NCI-H2171 treated with DMSO at 0.1 percent for 48 hours (cell line): ENCODE data around the gene FAHD2B.
"Not testable (repeated sequence)": the region's sequence is repeated elsewhere in the genome, so short reads cannot be mapped to it uniquely, and the experiment has no call there.

Source experiments
- DNase-seq: peaks from one replicate; lab custom pipeline; 2025; lab: John Stamatoyannopoulos, UW

Gene FAHD2B, protein sequence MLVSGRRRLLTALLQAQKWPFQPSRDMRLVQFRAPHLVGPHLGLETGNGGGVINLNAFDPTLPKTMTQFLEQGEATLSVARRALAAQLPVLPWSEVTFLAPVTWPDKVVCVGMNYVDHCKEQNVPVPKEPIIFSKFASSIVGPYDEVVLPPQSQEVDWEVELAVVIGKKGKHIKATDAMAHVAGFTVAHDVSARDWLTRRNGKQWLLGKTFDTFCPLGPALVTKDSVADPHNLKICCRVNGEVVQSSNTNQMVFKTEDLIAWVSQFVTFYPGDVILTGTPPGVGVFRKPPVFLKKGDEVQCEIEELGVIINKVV

DNA sequence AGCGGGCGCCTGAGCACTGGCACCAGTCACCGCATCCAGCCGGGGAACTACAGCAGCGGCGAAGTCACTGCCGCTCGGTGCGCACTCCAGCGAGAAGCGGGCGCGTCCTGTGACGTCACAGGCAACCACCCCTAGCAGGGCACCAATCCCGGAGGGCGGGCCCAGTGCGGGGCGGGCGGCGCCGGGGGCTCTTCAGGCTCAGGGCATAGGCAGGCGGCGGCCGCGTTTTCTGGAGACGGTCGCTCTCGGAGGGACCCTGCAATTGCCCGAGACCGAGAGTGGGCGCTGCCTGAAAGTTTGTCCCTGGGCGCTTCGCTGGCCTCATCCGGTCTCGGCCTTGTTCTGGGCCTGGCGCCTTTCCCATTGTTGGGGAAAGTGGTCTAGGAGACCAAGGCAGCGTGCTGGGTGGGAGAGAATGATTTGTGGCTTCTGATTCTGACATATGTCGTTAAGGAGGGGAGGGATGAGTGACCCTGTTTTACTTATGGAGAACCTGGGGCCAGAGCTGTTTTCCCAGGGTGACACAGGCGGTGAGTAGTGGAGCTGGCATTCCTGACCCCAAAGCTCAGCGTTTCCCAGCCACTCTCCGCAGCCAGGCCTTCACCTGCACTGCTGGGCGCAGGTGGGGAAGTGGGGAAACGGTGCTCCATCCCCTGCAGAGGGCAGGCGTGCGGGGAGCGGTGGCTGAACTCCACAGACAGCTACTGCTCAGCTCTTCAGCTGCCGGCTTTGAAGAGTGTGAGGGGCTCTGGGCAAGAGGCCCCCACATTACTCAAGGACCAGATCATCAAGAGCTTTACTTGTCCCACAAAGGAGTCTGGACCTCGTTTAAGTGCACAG lies at the start of gene FAHD2B:
TSS of gene FAHD2B (minus strand) at position 111 of the 840 bp plus-strand sequence. CDS start 3,176 bp downstream, outside the sequence.
- peak; percentile 53 for DNase-seq

DNA sequence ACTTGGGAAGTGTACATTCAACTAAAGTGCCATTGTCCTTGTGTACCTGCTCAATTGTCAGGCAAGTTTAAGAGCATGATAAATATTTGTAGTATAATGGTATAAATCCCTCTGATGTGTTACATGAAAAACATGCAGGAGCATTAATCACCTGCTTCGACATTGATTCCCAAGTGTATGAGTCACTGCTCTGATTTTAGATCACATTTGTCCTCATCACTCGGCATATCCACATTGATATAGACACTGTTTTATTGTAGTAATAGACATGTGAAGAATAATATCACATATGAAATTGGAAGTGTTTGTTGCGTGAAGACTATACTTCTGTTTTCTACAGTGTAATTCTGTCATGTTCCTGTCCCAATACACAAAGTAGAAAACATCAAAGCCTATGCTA lies 49.3 kb upstream of the FAHD2B start:
- not testable (repeated sequence) for DNase-seq

DNA sequence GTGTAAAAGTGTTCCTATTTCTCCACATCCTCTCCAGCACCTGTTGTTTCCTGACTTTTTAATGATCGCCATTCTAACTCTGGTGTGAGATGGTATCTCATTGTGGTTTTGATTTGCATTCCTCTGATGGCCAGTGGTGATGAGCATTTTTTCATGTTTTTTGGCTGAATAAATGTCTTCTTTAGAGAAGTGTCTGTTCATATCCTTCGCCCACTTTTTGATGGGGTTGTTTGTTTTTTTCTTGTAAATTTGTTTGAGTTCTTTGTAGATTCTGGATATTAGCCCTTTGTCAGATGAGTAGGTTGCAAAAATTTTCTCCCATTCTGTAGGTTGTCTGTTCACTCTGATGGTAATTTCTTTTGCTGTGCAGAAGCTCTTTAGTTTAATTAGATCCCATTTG lies 34.4 kb upstream of the FAHD2B start:
- DNase-seq: not testable (repeated sequence)

DNA sequence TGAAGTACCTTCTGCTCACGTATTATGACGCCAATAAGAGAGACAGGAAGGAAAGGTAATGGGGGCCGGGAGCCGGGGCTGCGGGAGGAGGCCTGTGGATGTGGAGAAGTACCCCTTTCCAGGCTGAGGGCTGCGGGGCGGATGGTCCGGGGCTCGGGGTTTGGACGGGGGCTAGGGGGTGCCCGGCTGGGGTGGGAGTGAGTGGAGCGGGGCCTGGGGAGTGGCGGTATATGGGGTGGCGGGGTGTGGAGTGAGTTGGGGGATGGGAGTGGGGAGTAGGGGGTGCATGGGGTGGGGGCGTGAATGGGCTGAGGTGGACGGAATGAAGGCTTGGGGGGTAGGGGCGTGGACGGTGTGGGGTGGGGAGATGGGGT lies 19.2 kb upstream of the FAHD2B start:
- DNase-seq: not testable (repeated sequence)

DNA sequence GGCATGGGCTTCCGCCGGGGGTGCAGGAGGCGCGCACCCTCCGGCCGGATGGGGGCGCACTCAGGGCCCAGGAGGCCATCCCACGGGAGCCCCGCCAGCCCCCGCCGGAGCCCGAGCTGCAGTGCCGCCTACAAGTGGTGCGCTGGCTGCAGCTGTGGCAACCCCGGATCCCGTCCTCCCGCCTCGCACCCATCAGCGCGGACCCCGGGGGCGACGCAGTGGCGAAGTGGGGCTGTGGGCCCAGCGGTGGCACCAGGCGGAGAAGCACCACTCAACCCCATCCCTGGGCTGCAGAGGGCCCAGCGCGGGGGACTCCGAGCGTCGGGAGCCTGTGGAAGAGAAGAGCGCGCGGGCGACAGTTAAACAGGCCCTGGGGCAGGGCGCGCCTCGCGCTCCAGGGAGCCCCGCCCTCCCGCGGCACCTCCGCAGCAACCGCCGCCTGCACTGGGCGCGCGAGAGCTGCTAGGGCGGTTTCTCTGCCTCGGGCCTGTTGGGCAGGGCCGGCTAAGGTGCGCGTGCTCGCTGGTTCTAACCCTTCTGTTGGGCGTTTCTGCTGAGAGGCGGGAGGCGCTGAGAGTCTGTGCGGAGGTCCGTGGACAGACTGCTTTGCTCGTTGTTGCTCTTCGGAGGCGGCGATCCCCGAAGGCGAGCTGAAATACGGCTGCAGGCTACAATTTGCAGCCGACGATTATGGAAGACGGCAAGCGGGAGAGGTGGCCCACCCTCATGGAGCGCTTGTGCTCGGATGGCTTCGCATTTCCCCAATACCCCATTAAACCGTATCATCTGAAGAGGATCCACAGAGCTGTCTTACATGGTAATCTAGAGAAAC lies 18.6 kb upstream of the FAHD2B start, which contains the start of gene ANKRD36:
TSS of gene ANKRD36 (plus strand) at position 104 of the 832 bp plus-strand sequence. CDS start at position 691, 587 bp downstream.
- not testable (repeated sequence) for DNase-seq

GRCh38 chr2:97112320-97113049 lies 17.8 kb upstream of the FAHD2B start:
- DNase-seq: not testable (repeated sequence)

DNA sequence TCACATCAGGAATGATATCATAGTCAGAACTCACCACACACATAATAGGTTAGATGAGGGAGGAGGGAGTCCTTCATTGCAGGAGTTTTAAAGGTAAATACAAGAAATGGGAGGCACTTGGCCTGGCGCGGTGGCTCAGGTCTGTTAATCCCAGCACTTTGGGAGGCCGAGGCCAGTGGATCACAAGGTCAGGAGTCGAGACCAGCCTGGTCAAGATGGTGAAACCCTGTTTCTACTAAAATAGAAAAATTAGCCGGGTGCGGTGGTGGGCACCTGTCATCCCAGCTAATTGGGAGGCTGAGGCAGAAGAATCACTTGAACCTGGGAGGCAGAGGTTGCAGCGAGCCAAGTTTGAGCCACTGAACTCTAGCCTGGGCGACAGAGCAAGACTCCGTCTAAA lies 16.6 kb upstream of the FAHD2B start:
- not testable (repeated sequence) for DNase-seq

DNA sequence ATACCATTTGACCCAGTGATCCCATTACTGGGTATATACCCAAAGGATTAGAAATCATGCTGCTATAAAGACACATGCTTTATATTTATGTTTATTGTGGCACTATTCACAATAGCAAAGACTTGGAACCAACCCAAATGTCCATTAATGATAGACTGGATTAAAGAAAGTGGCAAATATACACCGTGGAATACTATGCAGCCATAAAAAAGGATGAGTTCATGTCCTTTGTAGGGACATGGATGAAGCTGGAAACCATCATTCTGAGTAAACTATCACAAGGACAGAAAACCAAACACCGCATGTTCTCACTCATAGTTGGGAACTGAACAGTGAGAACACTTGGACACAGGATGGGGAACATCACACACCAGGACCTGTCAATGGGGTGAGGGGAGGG lies 12.2 kb upstream of the FAHD2B start:
- not testable (repeated sequence) for DNase-seq

DNA sequence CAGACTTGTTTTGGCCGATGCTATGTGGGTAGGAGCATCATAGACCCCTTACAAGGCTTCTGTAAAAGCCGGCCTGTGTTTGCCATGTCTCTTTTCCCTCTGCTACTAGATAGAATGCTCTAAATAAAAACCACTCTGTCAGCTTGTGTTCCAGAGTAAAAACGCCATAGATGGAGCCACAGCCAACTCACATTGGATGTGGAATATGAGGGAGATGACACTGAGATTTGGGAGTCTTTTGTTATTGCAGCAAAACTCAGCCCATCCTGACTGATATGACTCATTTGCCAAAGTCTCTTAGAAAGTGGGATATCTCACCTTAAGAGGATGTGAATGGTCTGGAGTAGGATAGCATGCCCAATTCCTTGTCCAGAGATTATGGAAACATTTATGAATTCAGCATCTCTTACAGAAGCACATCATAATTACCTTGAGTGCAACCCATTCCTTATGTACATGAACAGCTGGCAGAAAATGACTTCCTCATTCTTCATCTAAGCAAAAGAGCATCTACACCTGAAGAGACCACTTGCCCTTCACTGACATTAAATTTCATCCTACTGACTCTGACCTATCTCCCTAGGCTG lies 4.2 kb upstream of the FAHD2B start:
- DNase-seq: not testable (repeated sequence)

DNA sequence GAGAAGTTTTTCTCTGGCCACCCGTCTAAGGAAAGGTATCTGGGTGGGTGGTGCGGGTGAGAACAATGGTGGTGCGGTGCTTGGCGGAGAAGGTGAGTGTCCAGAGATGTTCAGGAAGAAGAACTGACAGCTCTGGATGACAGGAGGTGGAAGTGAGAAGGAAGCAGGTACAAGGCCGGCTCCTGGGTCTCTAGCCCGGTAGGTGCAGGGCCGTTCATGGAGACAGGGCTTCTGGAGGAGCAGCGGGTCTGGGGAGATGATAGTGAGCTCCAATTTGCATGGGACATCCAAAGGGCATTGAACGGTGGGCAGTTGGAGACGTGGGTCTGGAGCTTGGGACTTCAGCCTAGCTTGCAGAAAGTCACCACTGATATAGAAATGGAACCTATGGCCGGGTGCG lies 979 bp upstream of the FAHD2B start:
- no peak for DNase-seq

DNA sequence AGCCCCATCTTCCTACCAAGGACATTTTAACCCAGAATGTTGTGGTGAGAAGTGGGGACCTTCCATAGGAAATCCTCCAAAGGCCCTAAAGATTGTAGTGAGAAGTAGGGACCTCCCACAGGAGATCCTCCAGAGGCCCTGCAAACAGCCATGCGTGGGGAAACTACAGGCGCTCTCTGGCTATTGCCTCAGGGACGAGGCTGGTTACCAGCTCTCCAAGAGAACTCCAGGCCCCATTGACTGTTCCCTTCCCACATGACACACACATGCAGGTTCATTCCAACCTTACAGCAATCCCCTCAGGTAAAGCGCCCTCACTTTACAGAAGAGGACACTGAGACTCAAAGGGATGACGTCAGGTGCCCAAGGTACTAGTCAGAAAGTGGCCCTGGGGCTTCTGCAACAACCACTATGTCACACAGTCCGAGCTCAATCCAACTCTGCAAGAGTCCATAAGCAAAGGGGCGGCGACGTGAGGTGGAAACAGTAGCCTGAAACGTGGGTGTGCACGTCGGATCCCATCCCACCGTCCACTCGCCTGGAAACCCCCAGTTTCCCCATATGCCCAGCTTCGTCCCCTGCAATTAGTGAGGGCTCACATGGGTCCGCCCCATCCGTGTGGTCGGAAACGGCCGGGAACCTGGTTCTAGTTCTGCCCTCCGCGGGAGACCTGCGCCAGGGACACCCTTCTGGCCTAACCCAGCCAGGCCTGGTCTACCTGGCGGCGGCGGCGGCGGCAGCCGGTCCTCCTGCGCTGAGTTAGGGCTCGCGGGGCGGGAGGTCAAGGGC lies 505 bp downstream of the FAHD2B start:
- not testable (repeated sequence) for DNase-seq

GRCh38 chr2:97092946-97093345 lies 1.7 kb downstream of the FAHD2B start:
- DNase-seq: not testable (repeated sequence)

DNA sequence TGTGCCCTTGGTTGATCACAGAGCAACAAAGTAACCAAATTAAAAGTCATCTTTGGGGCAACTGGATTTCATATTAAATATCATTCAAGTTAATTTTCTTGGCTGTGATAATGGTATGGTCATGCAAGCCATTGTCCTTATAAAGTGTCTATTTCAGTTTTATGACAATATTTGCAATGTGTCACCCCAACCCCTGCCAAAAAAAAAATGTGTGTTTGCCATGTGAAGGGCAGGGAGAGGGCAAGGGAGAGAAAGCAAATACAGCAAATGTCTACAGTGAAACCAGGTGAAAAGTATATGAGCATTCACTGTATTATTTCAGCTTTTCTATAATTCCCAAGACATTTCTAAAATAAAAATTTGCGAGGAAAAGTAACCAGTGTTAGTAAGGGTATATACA lies 6.0 kb downstream of the FAHD2B start:
- DNase-seq: not testable (repeated sequence)

GRCh38 chr2:97085093-97085492 lies 9.6 kb downstream of the FAHD2B start:
- DNase-seq: not testable (repeated sequence)

DNA sequence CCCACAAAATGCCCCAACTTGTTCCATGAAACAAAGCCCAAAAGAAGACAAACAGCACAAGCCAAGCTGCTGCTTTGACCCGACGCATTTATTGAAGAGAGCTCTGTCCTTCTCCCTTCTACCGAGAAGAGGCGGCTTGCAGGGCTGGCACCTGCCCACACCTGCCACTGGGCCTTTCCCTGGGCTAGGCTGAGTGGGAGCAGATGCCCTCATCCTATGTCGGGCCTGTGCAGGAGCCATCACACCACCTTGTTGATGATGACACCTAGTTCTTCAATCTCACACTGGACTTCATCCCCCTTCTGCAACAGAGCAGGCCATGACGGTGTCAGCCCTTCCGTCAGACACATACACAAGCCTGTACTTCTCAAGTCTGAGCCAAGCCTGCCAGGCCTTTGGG lies 11.2 kb downstream of the FAHD2B start:
- DNase-seq: not testable (repeated sequence)

DNA sequence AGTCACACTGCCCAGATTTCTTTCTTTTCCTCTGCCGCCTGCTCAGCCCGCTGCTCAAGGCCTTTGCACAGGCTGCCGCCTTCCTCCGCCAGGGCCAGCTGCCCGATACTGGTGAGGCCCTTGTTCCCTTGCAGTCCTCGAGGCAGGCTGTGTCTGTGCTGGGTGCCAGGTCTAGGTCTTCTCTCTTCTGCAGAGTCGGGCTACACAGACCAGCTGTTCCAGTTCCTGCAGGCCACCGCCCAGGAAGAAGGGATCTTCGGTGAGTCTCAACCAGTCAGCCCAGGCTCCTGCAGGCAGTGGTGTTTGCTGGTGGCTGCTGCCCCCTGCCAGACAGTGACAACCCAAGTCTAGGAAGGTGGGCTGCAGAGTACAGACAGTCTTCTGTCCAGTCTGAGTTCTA lies 12.5 kb downstream of the FAHD2B start:
- not testable (repeated sequence) for DNase-seq

GRCh38 chr2:97080855-97081254 lies 13.8 kb downstream of the FAHD2B start:
- DNase-seq: not testable (repeated sequence)

DNA sequence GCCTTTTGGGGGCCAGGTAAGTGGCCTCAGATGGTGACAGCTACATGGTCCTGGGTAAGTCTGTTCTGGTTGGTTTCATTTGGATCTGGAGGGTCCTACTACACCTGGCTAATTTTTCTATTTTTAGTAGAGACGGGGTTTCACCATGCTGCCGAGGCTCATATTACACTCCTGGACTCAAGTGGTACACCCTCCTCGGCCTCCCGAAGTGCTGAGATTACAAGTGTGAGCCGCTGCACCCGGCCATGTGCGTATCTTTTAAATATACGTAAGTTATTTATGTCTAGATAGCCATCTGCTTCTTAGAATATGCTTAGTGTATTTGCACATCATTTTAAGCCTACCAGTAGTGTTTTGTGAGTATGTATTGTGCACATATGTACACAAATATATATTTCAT lies 17.5 kb downstream of the FAHD2B start:
- peak; percentile 39 for DNase-seq

GRCh38 chr2:97070915-97071314 lies 23.8 kb downstream of the FAHD2B start:
- DNase-seq: not testable (repeated sequence)

DNA sequence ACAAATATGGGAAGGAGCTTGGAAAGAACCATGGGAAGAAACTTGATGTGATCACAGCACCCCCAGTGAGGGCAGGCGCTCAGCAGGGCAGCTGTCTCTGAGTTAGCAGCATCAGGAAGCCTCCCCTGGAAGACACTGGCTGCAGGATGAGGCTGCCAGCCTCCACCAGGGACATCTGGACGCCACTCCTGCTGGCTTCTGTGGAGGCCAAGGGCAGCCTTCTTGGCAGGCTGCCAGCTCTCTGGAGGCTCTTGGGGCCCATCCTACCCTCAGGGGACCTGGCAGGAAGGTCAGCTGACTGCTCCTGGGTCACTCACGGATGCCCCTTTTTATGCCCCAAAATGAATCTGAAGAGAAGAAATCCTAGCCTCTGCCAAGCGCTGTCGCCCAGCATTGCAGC lies 26.0 kb downstream of the FAHD2B start:
- peak; percentile 47 for DNase-seq
